ENCODE measurements around the gene MPHOSPH8.
"Not testable (repeated sequence)": the region's sequence is repeated elsewhere in the genome, so short reads cannot be mapped to it uniquely, and the experiment has no call there.

Gene MPHOSPH8

DNA sequence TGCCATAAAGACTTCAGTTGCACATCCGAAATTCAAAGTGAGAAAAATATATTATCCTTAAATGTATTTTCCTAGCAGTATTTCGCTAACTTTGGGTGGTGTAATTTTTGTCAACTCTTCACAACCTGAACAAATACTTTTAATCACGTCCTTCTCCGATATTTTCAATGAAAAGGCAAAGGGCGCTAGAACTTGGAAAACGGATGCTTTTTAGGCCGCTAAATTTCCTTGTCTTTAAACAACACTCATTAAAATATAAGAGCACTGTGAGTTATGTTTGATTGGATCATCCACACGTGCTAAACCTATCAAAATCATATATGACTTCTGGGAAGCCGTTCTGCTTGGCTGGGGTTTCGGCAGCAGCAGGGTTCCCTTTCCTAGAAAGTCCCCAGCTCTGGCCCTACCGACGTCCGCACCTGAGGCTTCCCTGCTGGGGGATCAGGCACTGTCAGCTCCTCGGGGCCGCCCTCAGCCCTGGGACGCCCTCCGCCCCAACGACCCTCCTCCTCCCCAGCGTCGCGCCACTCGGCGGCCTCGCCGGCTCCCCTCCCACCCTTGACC is 462 bp upstream of the MPHOSPH8 start:
- no peak for DNase-seq (ENCODE audit: low read depth)

DNA sequence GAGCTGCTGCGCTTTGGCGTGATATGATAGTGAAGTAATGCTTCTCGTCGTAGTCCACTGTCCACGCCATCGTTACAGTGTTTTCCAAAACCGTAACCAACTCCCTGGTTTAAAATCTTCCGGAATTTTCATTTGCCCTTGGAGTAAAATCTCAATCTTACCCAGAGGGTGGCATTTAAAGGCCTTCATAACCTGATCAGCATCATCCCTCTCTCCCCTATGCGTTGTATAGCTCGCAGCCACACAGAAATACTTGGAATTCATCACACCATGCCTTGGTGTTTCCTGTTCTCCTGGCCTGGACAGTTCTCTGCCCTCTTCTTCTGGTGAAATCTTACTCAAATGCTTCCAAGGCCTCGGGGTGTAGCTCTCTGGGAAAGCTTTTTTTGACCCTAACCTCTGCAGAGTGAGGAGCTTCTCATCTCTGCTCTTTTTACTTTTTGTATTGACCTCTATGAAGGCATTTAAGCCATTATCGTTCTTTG is 839 bp downstream of the MPHOSPH8 start:
- DNase-seq (ENCODE audit: low read depth): no peak

DNA sequence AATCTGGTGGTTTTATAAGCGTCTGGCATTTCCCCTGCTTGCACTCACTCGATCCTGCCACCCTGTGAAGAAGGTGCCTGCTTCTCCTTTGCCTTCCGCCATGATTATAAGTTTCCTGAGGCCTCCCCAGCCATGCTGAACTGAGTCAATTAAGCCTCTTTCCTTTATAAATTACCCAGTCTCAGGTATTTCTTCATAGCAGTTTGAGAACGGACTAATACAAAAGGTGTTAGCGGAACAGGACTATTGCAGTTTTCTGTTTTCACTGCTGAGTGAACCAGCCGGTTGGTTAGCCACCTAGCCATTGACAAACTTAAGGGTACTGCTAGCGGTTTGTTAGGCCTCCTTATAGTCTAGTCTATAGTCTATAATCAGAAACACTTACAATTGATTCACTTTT is 2.5 kb downstream of the MPHOSPH8 start:
- not testable (repeated sequence) for DNase-seq (ENCODE audit: low read depth)

DNA sequence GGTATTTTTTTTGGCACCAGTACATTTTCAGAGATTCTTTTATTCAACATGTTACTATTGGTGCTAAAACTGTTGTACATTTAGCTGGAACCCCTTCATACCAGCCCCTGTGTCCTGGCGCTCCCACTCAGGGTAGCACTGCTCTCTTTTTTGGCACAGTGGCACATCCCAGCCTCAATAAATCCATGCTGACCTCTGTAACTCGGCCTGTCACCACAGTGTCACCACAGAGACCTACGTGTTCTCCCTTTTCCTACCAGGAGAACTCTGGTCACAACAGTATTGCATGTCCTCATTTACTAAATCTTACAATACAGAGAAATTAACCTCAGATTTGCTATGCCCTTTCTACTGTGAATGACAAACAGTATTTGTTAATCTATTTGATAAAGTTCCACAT is 10.2 kb downstream of the MPHOSPH8 start:
- no peak for DNase-seq (ENCODE audit: low read depth)

DNA sequence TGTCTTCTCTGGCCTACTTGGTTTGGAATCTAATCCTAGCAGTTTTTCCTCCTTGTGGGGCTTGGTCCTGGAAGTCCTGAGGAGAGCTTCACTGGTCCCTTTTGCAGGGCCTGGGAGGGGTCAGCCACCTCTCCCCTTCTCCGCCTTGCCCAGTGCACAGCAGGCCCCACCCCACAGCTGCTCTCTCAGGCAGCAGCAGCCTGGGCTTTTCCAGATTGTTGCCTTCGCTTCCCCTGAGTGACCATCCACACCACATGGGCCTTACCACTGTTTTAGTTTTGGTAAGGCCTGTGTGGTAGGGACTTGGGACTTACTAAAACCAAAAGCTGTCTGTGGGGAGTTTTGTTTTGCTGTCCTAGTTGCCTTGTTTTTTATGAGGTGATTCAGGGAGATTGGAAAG is 11.5 kb downstream of the MPHOSPH8 start:
- no peak for DNase-seq (ENCODE audit: low read depth)

DNA sequence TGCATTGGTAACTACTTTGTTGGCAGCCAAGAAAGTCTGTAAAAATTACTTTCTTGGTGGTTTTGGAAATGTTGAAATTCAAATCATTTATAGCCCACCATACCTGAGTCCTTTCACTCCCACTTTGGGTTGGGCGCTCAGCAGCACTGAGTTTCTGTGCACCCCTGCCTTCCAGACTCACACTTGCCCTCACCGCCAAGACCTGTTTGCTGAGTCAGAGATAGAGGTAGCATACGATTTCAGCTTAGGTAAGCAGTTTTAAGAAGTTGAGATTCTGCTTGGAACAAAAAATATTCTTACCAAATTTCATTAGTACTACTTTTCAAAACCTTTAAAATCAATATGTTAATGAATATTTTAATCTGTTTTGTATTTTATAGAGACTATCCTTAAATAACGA is 12.6 kb downstream of the MPHOSPH8 start:
- no peak for DNase-seq (ENCODE audit: low read depth)

DNA sequence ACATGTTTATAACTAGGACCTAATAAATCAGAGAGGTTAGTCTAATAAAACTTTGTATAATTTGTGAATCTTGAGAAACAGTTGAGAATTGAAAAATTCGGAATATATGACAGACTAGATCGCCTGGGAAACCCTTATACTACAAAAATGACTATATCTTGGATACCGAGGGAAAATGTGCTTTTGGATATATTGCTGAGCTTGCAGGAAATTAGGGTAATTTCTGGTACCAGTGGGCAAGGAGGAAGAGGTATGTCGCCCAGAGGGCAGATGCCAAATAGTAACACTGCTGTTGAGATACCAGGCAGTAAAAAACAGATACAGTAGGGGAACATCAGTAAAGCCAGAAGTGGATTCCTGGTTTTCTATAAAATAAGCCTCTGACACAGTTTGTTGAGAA is 17.3 kb downstream of the MPHOSPH8 start:
- no peak for DNase-seq (ENCODE audit: low read depth)

DNA sequence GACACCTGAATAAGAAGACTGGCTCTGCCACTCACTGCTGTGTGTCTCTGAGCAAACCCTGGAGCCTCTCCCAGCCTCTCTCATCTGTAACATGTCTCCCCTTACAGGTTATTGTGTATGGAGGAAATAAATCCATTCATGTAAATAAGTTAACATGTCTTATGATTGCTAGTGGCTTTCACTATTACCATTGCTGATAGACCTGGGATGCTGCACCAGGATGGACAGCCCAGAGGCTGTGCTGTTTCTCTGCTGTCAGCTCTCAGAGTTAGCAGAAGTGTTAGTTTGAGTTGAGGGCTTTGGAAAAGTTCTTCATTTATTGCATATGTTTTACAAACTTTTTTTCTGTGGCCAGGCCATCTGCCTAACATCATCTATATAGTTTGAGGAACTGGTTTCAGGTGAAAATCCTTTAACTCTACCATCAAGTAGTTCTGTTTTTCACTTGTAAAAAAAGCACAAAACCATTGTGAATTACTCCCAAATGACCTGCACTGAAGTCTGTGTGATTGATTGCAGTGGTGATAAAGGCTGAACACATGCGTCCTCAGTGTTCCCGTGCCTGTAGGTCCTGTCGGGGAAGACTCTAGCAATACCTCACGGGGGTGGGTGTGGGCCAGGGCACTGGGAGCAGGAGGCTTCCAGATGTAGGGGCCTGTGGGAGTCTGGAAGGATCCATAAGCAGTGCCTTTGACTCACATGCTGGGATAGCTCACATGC is 24.6 kb downstream of the MPHOSPH8 start:
- no peak for DNase-seq (ENCODE audit: low read depth)

DNA sequence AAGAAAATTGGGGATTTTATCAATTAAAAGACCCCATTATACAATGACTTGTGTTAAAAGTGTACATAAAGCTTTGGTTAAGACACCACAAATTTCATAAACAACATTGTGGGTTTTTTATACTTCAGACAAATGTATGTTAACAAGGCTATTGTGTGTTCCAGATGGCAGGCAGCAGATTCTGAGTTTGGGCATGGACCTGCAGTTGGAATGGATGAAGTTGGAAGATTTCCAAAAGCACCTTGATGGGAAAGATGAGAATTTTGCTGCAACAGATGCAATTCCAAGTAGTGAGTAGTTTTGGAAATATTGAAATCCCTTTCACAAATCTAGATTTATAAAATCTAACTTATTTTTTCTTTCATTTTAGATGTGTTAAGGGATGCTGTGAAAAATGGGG is 25.4 kb downstream of the MPHOSPH8 start:
- DNase-seq (ENCODE audit: low read depth): no peak

DNA sequence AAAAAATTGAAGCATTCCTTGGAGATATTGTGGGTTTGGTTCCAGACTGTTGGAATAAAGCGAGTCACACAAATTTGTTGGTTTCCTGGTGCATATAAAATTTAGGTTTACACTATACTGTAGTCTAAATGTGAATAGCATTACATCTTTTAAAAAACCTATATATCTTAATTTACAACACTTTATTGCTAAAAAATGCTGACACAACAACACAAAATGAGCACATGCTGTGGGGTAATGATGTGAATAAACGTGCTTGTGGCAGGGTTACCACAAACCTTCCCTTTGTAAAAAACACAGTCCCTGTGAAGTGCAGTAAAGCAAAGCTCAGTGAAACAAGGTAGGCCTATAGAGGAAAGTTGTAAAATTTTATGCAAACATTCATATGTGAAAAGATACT is 27.7 kb downstream of the MPHOSPH8 start:
- no peak for DNase-seq (ENCODE audit: low read depth)

DNA sequence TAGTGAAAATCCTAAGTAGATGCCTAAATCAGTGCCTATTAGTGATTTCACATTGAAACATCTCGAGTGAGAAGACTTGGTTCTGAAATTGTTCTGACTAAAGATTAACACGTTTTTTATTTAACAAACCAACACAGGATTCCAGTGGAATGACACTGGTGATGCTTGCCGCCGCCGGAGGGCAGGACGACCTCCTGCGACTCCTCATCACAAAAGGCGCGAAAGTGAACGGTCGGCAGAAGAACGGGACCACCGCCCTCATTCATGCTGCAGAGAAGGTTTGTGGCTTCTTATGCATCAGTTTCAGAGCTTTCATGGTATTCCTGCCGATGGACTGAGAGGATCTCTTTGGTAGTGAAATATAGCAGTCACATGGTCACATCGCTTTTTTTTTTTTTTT is 28.1 kb downstream of the MPHOSPH8 start:
- no peak for DNase-seq (ENCODE audit: low read depth)

DNA sequence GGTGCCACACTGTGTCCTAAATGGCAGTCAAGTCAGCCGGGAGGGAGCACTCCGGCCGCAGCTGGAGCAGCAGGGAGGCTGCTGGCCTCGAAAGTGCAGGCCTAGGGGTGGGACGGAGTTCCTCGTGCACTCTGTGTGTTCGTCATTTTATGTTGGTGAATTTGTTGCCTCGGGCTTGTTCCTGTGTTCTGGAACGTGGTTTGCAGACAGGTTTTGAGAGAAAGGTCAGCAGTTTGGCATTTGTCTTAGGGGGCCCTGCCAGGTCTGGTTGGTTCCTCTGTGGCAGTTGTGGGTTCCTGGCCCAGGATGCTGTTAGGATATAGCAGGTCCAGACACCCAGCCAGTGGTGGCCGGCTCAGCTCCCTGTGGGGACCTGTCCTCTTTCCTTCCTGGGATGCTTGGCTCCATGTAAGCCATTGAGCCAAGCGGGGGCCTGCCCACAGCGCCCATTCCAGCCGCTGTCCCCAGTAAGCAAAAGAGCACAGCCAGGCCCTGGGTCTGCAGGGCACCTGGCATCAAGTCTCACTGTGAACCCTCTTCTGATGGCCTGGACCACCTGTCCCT is 30.0 kb downstream of the MPHOSPH8 start:
- no peak for DNase-seq (ENCODE audit: low read depth)

DNA sequence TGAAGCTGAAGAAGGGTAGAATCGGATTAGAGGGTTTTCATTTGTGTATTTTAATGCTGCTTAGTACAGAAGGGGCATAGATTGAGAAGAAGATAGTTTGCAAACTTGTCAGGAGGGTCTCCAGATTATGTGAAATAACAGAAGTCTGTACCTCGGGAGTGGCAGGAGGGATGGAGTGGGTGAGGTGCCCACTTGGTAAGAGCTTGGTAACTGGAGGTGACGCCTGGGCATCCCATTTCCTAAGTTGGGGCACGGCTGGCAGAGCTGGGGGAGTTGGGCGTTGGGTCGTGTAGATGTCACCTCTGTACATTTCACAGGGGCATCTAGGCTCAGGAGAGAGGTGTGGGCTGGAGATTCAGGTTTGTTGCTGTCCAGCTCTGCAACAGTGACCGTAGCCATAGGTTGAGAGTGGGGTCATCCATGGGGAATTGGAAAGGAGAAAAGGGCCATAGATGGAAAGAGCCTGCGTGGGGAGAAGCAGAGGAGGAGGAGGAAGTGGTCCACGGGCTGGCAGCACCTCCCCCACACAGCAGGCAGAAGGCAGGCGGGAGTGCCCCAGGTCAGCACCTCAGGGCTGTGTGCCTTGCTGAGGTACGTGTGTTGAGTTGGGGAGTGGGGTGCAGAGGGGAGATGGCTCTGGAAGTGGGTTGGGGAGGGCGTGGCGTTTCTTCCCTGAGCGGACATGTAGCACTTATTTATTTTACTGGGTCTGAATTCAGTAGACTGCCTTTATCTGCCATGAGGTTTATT is 31.2 kb downstream of the MPHOSPH8 start:
- no peak for DNase-seq (ENCODE audit: low read depth)

DNA sequence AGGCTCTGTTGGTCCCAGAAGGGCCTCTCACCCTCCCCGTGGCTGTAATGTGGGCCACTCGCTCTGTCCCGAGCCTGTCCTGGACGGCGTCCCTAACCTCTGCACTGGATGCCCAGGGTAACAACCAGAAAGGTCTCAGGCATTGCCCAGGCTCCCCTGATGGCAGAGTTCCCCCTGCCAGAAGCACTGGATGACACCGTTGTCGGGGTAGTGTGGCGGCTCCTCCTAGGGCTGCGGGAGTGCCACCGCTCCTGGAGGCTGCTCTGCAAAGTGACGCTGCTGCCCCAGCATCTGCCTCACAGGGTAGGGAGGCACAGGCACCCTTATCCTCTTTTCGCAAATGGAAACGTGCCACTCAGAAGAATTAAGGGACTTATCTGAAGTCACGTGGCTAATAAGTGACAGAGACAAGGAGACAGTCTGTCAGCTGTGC is 32.0 kb downstream of the MPHOSPH8 start:
- no peak for DNase-seq (ENCODE audit: low read depth)

DNA sequence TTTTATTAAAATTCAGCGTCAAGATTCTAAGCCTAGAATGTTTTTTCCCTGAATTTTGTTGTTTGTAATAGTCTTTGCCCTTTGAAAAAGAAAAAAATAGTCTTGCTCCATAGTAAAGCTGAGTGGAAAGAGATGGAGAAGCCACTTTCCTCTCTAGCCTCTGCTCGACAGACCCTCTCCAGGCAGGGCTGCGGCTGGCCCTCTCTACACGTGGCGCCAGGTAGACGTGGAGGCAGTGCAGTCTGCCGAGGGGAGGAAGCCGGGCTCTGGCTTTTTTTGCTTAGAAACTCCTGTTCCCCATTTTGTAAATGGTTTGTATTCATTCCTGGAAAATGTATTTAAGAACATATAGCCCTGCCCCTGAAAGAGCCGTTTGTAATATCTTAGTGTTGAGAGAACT is 35.3 kb downstream of the MPHOSPH8 start:
- DNase-seq (ENCODE audit: low read depth): no peak

DNA sequence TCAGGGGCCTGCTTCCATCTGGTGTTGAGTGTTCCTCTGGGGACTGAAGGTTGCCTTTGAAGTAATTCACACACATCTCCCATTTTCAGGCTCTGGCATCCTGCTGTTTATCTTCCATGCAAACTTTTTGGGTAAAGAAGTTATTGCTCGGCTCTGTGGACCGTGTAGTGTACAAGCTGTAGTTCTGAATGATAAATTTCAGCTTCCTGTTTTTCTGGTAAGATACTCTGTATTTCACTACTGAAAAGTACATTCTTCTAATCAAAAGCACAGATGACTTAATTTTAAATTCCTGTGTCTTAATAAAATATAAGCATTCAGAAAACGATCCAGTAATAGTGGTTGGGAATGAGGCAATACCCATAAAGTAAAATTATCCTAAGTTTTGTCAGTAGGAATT is 36.7 kb downstream of the MPHOSPH8 start:
- DNase-seq (ENCODE audit: low read depth): no peak

DNA sequence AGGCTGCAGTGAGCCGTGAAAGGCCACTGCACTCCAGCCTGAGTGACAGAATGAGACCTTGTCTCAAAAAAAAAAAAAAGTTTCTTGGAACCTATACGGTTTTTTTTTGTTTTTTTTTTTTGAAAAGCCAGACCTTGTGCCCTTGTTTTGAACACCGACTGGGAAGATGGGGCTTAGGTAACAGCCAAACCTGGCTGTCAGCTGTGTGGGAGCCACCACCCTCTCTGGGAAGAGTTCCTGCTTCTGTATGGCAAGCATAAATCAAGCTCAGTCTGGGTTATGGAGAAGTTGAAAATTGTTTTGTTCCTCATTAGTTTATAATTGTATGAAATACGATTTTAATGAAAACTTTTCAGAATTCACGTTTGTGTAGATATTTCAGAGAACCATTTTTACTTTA is 39.5 kb downstream of the MPHOSPH8 start:
- DNase-seq (ENCODE audit: low read depth): no peak

DNA sequence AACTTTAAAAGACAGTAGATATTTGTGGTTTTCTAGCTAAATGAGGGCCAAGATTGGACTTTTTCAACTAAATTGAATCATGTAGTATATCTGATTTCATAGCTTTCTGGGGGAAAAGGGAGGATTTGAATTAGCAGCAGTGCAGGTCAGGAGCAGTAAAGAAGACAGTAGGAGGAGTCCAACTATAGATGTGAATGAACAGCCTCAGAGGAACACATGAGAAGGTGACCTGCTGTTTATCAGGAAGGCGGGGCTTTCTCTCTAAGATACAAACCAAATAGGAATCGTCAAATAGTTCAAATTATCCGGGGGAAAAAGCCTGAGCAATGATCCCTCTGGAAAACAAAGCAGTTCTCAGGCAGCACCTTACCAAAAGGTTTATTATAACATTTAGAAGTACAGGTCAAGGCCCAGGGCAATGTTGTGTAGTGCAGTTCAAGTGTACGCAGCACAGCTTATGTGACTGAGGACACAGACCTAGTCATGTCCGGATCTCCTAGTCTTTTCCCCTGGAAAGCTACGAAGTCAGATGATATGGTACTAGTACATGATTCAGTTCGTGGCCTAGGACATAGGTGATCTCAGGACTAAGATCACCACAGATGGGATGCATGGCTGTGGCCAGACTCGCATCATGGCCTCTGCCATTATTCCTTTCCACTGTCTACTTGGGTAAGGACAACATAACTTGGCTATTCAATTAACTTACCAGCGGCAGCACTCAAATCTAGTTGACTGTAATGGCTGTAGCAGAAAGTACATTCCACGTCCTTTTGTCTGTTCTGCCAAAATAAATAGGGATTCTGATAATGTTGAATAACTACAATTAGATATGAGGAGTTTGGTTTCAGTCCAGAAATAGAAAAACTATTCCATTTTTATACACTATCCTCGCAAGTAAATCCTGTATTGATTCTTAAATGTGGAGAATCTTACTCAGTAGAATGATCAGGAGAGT is 40.3 kb downstream of the MPHOSPH8 start:
- DNase-seq (ENCODE audit: low read depth): no peak

DNA sequence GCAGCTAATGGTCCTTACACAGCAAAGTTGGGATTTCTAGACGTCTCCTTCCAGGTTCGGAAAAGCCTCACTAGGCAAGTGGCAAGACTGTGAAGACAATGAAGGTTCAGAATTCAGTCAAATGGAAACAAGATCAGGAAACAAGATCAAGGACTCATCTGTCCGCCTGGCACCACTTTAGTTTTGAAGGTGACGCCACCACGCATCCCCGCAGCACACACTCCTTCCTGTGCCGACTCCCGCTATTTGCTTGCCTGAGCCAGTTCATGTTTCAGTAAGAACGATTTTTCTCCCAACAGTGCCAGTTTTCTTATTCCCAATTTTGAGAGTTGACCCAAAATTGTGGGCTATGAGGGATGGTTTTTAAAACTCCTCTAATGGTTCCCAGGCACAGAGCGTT is 41.4 kb downstream of the MPHOSPH8 start:
- DNase-seq (ENCODE audit: low read depth): no peak

DNA sequence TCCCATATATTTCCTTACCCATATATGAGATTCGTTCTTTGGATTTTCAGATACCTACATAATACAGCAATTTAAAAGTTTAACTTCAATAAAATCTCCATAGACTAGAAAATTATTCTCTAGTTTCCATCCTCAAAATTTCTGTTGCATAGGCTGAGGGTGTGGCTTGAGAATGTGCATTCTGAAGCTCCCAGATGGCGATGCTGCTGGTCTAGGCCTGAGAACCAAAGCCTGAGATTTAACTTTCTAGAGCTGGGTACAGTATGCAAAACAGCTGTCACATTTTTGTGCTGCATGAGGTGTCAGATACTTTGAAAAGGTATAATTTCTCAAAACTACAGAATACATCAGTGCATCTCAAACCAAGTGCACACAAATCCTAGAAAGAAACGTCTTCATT is 42.7 kb downstream of the MPHOSPH8 start:
- no peak for DNase-seq (ENCODE audit: low read depth)

DNA sequence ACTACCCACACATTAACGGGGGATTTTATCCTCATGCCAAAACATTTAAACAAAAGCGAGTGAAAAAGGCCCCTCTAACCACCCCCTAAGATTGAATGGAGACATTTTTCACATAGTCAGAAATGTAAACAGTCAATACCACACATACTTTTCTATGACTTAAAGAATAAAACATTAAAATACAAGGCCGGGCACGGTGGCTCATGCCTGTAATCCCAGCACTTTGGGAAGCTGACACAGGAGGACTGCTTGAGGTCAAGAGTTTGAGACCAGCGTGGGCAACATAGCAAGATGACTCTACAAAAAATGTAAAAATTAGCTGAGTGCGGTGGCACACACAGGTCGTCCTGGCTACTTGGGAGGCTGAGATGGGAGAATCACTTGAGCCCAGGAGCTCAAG is 47.3 kb downstream of the MPHOSPH8 start:
- no peak for DNase-seq (ENCODE audit: low read depth)

DNA sequence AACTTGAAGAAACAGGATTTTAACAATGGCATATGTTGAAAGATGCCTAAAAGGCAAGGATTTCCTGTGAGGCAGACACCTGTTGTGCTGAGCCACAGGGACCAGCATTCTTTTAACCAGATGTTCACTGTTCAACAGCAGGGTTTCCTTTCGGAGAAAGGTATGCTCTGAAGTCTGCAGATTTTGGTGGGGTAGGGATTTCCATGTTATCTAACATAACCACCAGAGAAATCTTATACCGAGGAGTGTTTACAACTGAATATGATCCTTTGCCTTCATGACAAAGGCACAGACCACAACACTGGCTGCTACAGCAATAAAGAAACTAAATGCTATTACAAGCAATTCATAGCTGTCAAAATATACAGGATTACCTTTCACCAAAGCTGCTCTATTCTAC is 48.1 kb downstream of the MPHOSPH8 start:
- DNase-seq (ENCODE audit: low read depth): no peak
